ENCODE measurements around the gene ZBED3. TPM values are rescaled to one million over a fixed set of nuclear protein-coding genes. Genes with fewer than 3 reads are reported as not detected.

The ZBED3 gene
- total RNA-seq, 1 experiment from 2014 or later, result 0.98 TPM

Other genes with a start within 250 kb of the ZBED3 start
- not detected in 2 replicates for gene S100Z, start 237.3 kb downstream of the ZBED3 start, total RNA-seq (2014; rRNA removed)
- gene CRHBP, start 134.2 kb downstream of the ZBED3 start, total RNA-seq (2014; rRNA removed), result 0.13 TPM in 1 of 2 replicates, not detected in the other
- 25.8 and 33.1 TPM in 2 replicates for gene AGGF1, start 56.9 kb downstream of the ZBED3 start, total RNA-seq (2014; rRNA removed)
- 0.11 TPM in 1 of 2 replicates, not detected in the other for gene PDE8B, start 123.4 kb upstream of the ZBED3 start, total RNA-seq (2014; rRNA removed)